LoVo (cell line): ENCODE data around the gene CACNA1S.
A peak's percentile ranks its signal among the peaks of the same experiment; 100 is the strongest.

Experiments used
- DNase-seq: peaks from one replicate; pipeline ENCODE4 v3.0.0-alpha.2; 2016; ENCODE audit warnings: low spot score

Gene CACNA1S

DNA sequence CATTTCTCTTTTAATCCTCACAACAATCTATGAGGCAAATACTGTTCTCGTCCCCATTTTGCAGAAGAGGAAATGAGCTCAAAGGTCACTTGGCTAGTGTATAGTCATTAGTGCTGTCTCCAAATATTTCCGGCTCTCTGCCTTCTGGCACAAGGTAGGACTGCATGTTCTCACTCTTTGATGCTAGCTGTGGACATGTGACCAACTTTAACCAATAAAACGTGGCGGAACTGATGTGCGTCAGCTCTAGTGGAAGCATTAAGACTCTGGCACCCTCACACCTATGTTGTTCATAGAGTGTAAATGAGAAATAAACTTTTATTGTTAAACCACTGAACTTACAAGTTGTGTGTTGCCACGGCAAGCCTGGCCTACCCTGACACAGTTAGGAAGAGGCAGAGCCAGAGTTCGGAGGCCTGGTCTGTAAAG lies 83.8 kb downstream of the CACNA1S start:
- peak; percentile 50 for DNase-seq

DNA sequence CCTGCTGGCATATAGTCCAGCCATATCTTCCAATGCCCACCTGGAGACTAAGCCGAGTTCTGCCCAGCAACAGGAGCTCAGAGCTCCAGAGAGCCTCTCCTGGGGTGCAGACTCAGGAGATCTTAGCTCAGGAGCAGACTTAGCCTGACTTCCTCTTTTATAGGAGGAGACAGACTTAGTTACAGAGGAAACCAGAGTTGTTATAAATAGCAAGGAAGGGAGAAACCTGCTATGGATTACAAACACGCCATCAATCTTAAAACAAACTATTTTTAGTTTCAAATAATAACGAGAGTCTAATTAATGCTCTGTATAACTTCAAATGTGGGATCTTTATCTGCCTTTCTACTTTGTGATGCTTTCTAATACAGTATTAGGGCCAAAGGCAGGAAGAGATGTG lies 85.4 kb downstream of the CACNA1S start:
- no peak for DNase-seq

DNA sequence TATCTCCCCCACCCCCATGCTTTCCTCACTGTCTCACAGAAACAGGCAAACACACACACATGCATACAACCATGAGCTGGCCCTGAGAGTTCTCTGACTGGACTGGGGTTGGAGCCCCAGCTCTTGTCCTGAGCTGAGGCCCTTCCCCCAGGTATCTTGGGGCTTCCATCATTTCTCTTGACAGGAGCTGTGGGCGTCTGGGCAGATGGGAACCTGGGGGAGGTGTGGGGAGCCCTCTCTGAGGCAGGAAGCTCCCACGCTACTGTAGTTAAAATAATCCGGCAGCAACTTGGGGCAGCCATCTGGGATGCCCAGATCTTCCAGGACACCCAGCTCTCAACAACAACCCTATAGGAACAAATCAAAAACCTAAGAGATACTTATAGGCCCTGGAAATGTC lies 86.0 kb downstream of the CACNA1S start:
- DNase-seq, result no peak

DNA sequence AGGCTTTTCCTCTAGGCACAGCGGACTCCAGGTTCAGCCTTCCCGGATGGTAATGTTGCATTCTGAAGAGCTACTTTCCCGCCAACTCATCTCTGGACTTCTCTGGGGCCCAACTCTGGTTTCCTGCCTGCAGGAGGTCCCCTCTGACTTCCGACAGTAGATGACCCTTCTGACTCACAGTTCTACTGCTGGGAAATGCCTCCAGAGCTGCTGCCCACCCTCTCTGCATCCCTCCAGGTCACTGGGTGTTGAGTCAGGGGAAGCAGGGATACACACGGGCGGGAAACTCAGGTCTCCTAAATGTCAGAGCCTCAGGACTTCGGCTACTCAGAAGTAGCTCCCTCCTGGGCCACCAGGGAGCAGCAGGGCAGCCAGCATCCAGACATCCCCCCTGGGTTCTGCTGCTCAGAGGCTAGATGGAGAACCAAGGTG lies 86.6 kb downstream of the CACNA1S start:
- no peak for DNase-seq

DNA sequence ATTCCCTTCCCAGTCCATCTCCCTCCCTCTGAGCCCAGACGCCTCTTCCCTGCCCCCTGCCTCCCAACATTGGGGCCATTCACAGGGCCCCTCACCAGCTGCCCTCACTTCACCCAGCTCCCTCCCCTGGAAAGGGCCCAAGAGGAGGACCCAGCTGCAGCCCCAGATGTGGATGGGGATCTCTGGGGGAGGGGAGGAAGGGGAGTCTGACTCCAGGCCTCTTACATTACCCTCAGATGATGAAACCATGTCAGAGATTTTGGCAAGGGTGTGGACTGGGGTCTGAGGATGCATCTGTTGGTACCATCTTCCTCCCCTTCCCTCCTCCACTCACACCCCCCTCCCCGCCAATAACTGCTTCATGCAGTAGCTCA lies 87.6 kb downstream of the CACNA1S start:
- no peak for DNase-seq

DNA sequence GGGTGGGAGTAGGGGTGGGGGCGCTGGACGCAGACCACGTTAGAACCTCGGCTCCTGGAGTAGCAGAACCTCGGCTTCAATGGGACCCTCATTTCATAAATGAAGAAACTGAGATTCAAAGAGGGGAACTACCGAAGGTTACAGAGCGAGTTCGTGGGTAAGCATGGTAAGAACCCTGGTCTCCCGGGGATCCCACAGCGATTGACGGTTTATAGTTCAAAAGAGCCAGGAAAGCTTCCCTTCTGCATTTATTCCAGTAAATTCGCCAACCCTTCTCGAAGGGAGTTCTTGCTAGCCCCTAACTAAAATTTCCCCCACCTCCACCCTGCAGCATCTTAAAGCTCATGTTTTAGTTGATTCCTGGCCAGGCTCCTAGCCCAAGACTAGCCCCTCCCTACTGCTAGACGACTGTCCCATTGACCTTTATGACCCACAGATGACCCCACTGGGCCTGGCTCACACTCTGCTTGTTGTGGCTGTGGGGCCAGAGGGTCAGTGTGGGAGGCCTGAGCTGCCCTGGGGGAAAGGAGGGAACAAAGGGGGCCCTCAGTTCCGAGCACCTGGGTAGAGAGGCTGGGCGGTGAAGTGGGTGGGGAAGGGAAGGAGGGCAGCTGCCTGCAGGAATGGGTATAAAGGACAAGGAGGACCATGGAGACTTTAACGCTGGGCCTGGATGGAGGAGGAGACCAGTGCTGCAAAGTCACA lies 88.2 kb downstream of the CACNA1S start:
- DNase-seq, result no peak

DNA sequence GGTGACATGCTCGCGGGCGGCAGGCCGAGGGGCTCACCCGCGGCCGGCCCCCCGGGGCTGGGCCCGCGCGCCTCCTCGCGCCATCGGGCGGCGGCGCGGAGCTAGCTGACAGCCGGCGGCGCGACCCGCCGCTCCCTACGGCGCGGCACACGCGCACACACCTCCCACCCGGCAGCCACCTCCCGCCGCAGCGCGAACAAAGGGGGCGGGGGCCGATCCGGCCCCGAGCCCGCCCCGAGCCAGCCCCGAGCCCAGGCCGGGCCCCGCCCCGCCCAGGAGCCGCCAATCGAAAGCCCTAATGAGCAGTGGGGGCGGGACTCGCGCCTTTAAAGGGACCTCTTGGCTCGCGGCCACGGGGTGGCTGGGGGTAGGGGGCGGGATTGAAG lies 88.7 kb downstream of the CACNA1S start, which contains the start of gene KIF21B:
TSS of gene KIF21B (minus strand) at position 198 of the 386 bp plus-strand sequence. CDS start 331 bp downstream, outside the sequence.
- DNase-seq, result peak; percentile 77

DNA sequence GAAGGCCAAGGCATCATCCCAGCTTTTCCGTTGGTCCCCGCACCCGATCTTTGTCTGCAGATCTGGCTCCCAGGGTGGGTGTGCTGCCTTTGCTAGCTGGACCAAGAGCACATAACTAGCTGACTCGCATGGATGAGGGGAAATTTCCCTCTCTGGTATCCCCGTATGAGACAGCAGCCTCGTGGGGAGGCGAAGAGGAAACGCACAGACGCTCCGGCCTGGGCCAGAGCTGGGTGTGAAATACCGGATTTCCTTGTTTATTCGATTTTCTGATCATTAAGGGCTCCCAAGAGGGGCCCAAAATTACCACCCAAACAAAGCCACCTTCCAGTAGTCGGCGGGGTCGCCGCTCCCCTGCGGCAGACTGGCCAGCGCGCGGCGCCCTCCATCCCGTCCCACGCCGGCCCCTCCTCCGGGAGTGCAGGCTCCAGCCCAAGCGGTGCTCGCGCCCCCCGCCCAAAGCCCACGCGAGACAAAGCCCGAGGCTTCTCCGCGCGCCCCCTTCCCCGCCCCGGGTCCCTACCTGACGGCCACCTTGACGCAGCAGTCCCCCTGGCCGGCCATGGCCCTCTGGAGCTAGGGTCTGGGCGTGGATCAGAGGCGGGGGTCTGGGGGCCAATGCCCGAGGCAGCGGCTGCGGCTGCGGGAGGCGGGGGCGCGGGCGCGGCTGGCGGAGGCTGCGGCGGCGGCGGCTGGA lies 89.3 kb downstream of the CACNA1S start:
- DNase-seq, result no peak

DNA sequence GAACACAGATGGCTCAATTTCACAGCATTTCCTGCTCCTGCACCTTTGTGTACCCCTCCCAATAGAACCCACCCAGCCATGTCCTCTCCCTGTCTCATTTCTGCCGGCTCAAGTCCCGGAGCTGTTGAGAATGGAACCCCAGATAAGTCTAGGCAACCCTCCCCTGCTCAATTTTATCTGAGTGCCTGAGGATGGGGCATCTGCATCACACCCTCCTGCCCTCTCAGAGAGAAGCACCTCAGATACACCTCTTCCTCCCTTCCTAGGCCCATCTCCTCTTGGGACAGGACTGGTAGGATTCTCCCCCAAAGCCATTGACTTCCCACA lies 89.8 kb downstream of the CACNA1S start:
- DNase-seq, result no peak

DNA sequence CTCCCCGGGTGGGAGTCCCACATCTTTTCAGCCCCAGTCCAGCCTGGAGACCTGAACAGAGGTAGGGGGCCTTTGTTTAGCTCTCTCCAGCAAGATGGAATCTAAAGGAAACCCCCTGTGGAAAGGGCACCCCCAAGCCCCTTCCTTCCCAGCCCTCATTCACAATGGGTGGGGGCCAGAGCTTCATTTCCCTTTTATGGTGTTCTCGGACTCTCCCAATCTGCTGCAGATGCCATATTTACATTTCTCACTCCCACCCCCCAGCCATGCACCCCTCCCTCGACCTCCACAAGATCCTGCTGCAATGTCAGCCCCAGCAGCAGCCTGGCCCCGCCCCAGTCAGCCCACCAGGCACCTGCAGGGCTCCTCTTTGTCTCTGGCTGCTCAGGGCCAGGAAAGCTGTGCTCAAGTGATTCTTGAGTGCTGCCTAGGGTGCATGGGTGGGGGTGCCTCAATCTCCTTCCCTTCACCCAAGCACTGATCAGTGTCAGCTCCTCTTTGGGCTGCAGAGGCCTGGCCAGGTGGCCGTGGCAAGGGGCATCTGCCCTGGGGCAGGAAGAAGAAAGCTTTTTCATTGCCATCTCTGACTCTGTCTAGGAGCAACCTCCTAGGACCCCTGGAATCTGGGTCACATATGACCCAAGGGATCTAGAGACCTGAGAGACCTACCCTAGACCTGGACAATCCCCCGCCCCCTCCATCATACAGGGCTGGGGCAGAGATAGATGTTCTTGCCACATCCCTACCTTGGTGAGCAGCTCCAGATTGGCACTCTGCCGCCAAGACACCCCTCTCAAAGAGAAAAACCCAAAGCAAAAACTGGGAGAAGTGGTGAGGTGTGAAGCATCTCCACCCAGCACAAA lies 90.4 kb downstream of the CACNA1S start:
- DNase-seq, result no peak

DNA sequence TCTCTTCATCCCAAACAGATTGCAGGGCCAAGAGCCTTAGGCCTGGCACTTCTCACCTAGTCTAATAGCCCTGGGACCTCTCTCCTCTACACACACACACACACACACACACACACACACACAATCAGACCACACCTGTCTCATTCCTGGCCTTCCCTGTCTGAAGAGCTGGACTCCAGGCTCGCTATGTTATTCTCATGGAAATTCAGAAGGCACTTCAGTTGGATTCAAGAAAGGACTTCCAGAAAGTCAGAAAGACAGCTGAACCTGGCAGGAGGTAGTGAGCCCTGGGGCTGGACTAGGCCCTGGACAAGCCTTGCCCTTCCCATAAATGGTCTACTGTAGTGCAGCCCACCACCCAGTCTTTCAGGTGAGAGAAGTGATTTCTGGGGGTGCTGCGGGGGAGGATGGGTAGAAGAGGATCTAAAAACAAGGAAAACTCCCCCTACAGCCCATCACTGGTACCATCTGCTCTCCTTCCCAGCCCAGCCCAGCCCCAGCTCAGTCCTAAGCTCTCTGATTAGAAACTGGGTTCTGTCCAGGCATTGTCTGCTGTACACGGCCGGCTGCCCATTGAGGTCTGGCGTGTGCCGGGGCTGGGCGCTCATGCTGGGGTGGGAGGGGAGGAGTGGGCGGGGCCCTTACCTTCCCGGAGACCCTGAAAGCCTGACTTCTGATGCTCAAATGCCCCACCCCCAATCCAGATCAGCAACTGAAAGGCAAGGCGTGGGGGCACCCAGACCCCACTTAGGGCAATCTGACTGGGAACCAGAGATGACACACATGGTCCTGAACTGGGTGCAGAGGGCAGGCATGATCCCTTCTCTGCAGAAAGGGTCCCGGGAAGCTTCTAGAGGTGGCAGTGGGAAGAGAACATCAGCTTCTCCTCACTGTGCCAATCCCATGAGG lies 91.3 kb downstream of the CACNA1S start:
- no peak for DNase-seq

DNA sequence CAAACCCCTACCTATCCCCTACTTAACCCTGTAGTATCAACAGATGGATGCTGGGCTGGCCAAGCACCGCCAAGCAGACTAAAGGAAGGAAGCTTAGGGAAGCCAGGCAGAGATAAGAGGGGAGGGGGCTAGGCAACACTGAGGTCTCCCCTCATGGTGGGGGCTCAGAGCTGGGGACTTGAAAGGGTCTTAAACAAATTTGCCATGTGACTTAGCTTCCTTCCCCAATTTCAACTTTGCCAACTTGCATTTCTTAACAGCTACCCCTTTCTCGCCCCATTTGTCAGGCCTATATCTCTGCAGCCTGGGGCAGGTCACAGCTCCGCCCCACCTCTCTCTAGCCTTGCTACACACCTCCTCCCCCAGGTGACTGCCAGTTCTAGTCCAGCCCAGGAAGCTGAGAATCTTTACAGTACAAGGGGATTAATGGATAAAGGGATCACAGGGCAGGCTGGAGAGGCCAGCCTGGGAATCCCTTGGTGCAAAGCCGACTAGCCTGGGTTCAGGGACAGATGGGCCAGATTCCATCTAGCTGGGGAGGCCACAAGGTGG lies 92.1 kb downstream of the CACNA1S start:
- peak; percentile 49 for DNase-seq

DNA sequence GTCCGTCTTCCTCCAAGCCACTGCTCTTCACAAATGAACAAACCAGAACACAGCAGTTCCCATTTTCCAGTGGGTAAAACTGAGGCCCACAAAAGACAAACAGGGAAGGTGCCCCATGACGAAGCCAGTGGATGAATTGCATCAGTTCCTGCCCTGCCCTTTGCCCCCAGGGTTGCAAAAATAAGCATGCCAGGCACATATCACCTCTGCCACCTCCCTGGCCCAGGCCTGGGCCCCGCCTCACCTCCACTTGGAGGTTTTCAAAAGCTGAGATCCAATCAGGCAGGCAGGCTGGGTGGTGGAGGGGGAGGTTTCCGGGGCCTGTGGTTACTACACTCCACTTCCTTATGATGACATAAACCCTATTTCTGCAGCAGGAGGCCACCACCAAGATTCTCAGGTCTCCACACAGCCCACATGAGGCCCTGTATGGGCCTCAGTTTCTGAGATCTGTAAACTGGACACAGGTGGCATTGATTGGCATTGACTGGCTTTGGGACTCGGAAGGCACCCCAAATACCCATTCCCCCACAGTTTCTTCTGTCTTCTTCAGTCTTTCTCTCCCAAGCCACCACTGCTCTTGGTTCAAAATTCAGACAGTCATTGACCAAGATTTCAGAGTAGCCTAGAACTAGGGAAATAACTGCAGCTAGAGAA lies 92.8 kb downstream of the CACNA1S start:
- peak; percentile 90 for DNase-seq

DNA sequence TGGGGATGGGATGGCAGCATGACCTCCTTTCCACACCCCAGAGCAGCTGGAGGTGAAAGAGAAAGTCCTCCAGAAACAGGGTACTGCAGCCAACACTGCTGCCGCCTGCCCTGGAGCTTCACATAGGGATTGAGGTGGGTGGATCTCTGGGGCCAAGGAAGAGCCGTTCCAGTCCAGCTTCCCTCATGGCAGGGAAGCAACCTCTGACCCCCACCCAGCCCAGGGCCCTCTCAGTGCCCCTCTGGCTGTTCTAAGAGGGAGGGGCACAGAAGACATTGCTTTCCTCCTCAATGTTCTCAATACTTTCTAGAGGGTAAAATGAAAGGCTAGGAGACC lies 94.4 kb downstream of the CACNA1S start:
- no peak for DNase-seq

DNA sequence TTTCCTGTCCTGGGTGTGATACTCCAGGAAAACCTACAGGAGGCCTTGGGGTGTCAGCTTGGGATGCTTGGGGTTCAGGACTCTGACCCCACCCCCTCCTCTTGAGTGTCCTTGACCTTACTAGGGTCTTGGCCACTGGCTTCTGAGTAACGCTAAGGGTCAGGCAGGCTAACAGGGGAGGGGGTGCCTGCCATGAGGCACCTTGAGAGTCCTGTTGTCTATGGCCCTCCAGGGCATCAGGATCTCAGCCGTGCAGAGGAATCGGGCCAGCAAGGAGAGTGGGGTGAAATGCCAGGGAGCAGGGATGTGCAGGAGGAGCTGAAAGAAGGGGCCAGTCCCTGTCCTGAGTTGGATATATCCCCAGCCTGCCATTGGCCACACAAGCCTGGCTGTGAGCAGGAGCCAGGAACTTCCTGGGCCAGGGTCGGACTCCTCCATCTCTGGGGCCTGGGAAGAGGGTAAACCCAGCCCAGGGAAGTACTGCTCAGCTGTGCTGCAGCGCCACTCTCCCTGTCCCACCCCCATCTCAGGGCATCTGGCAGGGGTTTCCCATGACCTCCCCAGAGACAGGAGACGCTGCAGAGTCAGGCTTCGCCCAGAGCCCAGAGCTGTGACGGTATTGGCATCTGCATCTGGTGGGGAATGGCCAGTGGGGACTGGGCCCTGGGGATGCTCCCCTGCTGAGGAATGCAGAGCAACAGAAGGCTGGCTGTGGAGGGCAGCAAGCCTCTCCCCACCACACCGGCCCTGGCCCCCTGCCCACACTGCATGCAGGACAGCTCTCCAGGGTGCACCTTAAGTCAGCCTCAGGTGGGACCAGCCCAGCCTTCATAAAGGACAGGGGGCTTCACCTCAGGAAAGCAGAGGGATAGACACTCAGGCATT lies 95.0 kb downstream of the CACNA1S start:
- no peak for DNase-seq

DNA sequence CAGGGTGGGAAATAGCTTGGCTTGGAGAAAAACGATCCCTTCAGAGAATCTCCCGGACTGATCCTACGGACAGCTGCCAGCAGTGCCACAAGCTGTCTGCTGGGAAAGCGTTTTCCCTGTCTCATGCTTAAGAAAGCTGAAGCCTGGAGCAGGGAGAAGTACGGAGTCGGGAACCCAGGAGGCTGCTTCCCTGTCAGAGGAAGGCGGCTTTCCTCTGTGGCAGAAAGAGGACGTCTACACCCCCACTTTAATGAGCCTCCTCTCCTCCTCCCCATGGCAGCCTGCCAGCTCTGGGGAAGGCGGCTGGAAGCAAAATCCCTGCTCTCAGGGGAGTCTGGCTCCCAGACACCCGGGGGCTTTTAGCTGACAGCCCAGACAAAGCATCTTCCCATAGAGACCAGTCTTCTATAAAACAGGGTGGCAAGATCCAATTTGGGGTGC lies 96.0 kb downstream of the CACNA1S start:
- peak; percentile 34 for DNase-seq

DNA sequence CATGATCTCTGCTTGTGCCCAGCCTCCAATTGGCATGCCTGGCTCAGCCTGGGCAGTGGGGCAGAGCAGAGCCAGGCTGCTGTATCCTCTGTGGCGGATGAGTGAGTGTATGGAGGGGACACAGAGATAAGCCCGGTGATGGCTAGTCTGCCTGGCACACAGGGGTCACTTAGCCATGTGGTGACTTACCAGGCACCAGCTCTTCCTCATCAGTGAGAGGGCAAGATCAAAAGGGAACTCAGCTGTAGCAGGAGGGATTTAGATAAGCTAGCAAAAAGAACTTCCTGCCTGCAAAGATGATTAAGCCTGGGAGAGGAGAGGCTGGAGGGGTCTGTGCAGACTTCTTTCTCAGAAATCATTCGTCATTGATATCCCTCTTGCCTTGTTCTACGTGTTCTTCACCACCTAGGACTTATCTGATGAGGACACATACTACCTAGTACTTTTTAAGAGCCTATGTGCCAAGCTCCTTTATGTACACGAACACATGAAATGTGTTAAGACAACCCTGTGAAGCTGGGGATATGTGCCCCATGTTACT lies 96.6 kb downstream of the CACNA1S start:
- no peak for DNase-seq

DNA sequence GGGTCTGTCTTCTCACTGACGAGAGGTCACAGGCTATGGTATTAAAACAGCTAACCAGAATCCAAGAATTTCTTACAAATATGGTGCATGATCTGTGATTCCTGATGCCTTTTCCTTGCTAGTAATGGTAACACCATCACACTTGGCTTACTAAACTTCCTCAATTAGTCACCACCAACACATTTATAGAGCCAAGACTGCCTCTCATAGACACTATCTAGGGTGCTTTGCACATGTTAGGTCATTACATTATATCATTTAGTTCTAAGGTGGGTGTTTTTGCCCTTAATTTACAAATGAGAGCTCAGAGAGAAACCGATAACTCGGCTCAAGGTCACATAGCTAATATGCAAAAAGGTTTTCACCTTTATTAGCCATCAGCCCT lies 97.4 kb downstream of the CACNA1S start:
- DNase-seq, result no peak

DNA sequence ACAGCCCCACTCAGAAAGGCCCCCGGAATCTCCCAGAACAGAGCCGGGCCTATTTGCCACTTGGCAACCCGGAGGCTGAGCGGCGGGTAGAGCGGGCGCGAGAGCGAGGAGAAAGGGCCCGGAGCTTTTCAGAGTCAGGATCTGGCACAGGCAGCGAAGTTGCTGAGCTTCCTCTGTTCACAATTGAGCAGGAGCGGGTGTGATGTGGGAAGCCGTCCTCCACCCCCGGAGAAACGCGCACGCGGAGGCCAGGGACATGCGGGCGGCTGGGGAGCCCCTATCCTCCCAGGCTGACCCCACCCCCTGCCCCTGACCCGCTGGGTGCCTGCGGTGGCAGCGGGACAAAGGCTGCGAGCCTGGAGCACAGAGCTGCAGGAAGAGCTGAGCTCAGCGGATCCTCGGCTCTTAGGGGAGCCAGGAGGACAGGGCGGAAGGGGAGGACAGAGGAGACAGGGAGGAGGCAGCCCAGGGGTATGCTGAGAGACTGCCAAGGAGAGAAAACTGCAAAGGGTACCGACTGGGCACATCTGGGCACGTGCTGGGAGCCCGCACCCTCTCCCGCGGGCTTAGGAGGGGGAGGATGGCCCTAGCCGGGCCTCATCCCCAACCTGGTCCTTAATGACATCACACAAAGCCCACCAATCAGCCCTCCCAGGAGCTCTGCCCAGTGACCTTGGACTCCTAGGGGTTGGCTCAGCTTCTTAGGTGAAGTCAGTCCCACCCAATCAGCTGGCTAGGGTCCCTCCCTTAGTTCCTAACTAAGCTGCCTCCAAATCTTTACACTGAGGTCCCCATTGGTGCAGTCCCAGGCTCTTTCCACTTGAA lies 98.0 kb downstream of the CACNA1S start:
- DNase-seq, result no peak
